KG1 (cell line): ENCODE data around the gene MGLL.
"Not testable (repeated sequence)": the region's sequence is repeated elsewhere in the genome, so short reads cannot be mapped to it uniquely, and the experiment has no call there.

Source experiments
- DNase-seq: peaks from one replicate; lab custom pipeline; 2025; lab: John Stamatoyannopoulos, UW

The MGLL gene

DNA sequence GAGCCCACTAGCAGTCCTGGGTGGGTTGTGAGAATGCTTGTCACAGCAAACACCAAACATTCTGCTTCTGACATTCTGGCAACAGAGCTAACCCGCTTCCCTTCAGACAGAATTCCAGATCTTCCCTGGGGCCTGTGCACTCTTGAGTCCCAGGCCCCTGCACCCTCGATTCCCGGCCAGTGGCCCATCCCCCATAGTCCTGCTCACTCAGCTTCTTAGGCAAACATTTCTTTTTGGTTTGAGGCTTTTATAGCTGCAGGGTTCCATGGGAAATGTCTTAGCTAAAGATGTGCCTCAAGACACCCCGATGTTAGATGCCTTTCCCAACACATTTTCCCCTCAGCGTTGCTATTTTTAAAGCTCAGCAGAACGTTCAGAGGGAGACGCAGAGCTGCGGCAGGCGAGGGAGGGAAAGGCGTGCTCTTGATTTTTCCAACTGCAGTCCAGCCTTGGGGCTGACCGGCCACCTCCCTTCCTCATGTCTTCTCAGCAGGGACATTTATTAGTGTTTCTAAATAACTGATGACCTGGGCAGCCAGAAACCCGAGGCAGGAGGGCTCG lies 114.4 kb downstream of the MGLL start:
- DNase-seq: no peak

DNA sequence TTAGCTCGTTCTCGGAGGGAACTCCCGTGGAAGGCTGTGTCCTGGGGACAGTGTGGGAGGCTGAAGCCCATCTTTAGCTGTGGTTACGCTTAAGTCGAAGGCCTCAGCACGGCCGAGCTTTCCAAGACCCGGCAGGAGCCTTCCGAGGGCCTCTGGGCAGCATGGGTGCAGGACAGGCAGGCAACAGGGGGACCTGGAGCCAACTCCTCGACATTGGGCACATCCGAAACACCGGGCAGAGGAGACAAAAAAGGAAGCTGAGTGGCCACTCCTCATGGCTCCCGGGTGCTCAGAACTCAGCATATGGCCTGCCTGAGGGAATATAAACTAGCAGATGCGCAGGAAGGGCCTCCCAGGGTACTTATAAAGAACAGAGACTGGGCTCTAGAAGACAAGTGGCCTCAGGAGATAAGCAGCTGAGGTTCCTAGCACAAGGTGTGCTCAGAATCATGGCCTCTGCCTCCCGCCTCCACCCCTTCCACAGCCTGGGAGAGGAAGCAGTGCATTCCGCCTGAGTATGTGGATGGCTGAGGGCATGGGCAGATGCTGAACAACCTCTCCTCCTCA lies 115.4 kb downstream of the MGLL start:
- DNase-seq: no peak

DNA sequence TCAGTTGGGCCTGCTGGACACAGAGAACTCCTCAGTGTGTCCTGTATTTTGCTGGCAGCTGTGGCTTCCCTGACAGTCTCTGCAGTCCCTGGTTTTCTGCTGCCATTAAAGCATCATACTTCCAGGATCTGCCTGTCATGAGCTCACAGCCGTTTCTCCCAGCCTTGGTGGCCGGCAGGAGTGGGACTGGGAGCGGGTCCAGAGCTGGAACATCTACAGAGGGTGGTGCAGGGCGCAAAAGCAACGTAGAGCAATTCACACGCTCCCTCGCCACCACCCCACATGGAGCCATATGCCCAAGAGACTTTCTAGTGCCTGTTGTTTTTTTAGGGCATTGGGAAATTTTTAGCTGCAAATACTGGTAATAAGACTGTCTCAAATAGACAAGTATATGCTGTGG lies 116.0 kb downstream of the MGLL start:
- no peak for DNase-seq

DNA sequence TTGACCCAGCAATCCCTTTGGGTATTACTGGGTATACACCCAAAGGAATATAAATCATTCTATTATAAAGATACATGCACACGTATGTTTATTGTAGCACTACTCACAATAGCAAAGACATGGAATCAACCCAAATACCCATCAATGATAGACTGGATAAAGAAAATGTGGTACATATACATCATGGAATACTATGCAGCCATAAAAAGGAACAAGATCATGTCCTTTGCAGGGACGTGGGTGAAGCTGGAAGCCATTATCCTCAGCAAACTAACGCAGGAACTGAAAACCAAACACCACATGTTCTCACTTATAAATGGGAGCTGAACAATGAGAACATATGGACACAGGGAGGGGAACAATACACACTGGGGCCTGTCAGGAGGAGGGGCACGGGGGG lies 117.5 kb downstream of the MGLL start:
- not testable (repeated sequence) for DNase-seq

DNA sequence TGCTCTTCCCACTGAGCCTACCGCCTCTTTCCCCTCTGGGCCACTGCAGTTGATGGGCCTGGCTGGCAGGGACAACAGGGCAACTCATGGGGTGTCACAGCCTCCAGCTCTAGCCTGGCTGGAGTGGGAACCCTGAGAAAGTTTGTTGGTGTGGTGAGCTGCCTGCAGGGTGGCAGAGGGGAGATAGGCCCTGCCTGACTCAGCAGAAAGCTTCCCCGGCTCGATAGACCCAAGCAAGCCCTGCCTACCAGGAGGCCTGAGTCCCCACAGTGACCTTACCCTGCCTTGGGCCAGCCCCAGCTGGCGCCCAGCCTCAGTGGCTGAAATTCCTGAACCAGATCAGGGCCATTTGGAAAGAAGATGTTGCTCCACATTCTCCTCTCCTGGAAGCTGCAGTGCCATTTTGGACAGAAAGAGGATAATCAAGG lies 120.2 kb downstream of the MGLL start:
- DNase-seq: no peak

DNA sequence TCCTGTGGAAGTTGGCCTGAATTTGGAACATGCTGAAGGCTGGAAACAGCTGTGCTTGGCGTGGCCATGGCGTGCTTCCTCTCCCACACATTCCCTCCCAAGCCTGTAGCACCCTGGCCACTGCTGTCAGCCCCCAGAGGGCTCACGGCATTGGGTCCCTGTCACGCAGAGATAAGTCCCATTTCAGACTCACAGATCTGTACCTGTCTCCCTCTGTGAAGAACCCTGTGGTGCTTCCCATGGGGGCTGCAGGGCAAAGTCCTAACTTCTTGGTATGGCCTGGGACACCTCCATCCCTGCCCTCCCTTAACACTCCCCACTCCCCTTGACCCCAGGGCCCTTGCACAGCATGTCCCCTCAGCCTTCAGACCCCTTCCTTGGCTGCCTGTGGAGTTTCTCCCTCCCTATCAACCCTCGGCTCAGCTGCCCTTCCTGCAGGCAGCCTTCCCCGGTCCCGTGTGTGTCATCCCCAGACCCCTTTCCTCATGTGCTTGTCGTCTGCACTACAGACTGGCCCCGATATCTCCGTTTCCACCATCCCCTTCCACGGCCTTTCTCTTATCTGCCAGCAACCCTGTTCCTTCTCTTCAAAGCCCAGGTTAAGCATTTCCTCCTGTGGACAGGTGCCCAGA lies 120.9 kb downstream of the MGLL start:
- no peak for DNase-seq

DNA sequence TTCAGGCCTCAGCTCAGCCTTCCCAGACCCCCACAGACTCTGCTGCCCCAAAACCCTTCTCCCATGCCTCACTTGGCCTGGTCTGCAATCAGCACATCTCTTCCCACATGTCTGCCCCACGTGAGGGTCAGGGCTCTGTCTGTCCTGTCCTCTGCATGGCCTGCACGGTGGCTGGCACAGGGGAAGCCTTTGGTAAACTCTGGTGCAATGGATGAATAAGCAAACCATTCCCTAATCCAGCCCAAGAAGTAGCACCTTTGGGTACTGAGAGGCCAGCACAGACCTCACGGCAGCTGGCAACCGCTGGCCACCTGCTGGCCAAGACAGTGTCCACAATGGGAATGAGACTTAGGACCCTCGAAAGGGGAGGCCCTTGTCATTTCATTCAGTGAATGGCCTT lies 121.9 kb downstream of the MGLL start:
- no peak for DNase-seq

DNA sequence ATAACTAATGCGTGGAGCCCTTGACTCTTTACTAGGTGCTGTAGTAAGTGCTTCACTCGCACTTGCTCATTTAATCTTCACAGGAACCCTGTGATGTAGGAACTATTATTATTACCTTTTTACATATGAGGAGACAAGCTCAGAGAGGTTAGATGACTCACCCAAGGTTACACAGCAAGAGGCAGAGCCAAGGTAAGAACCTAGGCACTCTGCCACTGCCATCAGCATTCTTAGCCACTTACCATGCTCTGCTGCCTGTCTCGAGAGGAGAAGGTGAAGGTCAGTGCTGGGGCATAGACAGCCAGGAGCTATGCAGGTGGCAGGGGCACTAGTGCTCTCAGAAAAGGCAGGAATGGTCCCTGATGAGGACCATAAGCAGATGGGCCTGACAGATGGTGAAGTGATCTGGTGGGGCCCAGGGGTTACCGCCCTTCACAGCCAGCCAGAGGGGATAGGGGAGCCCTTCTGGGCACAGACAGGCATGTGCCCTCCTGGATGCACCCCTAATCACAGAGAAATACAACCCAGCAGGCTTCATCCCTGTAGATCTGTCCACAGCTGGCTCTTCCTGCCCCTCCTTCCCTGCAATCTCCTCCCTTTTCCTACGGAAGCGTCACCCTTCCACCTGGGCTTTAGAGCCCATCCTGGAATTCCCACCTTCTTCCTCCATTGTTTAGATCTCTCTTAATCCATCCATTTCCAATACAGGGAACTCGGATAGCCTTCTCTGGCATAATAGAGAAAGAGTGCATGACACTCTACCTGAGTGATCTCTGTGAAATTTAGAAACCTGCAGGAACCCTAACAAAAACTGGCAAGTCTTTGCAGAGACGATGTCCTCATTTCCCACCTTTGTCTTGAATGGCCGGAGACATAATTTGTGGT lies 122.7 kb downstream of the MGLL start:
- DNase-seq: no peak

DNA sequence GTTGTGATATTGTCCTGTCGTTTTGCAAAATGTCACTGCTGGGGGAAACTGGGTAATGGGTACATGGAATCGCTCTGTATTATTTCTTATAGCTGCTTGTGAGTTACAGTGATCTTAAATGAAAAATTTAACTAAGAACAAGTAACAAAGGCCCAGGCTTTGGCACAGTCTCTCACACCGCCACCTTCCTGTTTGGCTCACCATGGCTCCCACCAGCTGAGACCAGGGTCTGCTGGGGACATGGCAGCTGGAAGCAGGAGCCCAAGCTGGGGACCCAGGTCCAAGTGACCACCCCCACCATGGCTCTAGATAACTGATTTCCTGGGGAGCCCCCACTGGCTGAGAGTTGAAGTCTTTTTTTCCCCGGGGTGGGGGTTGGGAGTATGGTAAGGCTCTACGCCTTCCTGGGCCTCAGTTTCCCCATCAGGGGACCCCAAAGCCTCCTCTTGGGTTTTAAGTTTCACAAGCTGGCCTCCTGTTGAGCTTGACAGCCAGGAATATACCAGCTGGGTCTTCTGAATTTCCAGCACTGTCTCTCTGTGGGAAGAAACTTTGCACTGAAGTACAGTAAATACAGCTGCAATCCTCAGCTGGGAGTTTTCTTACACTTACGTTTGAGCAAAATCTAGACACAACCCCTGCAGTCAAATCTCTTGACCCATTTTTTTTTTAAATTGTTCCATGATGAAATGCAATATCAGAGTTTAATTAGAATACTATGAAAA lies 123.5 kb downstream of the MGLL start:
- no peak for DNase-seq

DNA sequence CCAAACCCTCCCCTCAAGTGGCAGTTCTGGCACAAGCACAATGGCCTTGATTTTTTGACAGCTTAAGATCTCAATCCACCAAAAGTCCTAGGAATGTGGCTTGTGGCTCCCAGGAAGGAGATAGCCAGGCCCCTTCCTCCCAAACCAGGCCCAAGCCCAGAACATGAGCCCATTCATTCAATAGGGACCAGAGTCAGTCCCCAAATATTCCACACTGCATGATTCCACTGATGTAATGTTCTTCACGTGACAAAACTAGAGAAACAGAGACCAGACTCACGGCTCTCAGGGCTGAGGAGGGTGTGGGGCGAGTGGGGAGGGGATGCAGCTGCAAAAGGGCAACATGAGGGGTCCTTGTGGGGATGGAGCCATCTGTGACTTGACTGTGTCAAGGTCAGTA lies 124.0 kb downstream of the MGLL start:
- DNase-seq: no peak

DNA sequence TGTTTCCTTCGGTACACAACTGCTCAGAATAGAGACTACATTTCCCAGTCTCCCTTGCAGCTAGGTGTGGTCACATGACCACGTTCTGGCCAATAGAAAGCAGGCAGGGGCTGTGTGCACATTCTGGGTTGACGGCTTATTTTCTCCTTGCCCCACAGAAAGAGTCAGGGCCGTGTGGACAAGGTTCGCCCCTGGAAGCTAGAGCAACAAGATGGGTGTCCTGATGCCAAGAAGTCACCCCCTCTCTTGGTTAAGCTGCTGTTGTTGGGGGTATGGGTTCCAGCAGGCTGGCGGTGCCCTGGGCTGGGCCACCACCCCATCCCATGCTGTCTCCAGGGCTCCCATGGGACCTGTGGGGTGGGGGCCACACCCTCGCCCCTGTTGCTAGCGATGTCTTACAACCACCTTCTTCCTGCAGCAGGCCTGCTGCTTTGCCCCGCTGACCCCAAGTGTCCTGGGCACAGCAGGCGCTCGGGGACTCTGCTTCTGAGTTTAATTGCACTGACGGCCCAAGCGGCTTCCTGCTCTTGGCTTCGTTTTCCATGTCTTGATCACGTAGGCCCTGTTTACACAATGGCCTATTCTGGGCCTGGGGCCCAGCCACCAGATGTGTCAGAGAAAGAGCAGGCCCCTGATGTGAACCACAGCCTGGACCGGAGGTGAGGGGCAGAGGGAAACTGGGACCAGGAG lies 124.6 kb downstream of the MGLL start:
- no peak for DNase-seq

DNA sequence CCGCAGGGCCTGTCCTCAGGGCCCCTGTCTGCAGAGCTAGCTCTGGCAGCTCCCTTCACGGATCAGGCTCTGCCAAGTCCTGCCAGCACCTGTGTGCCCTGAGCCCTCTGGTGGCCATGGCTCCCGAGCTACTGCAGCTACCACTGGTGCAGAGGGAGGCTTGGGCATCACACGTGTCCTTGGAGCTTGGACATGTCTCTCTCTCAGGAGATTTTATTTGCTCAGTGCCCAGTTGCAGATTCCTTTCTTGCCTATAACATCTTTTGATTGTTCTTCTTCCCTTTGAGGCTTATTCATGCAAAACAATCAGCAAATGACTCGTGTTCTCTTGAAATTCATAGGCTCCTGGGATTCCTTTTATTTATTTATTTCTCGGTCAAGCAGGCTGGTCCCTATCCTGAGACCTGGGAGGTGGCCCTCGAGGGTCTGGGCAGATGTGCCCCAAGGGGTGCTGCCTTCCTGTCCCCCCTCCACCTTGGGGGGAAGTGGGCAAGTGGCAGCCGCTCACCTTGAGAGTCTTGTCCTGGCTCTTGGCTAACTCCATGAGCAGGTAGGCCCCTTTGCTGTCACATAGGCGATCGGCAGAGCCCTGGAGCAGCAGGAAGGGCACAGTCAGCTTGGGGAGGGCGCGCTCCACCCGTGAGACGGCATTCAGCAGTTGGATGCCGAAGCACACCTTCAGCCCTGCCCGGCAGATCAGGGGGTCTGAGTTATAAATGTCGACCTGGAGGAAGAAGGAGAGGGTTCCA lies 127.7 kb downstream of the MGLL start:
- DNase-seq: no peak

DNA sequence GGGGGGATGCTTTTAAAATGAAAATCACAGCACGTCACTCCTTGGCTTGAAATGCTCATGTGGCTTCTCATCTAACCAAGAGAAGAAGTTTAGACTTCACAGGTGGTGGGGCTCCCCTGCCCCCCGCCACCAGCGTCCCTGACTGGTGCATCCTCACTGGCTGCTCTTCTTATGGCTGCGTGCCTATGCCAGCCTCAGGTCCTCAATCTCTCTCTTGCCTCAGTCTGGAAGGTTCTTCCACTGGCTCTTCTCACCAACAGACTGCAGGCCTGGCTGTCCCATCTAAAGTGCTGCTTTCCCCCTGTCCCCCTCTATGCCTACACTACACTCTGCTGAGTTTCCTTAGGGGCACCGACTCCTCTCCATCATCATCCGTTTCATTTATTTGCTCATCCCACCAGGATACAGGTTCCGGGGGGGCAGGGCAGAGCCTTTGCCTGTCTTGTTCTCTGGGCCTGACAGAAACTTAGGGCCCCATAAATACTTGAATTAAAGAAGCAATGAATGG lies 128.9 kb downstream of the MGLL start:
- DNase-seq: no peak

DNA sequence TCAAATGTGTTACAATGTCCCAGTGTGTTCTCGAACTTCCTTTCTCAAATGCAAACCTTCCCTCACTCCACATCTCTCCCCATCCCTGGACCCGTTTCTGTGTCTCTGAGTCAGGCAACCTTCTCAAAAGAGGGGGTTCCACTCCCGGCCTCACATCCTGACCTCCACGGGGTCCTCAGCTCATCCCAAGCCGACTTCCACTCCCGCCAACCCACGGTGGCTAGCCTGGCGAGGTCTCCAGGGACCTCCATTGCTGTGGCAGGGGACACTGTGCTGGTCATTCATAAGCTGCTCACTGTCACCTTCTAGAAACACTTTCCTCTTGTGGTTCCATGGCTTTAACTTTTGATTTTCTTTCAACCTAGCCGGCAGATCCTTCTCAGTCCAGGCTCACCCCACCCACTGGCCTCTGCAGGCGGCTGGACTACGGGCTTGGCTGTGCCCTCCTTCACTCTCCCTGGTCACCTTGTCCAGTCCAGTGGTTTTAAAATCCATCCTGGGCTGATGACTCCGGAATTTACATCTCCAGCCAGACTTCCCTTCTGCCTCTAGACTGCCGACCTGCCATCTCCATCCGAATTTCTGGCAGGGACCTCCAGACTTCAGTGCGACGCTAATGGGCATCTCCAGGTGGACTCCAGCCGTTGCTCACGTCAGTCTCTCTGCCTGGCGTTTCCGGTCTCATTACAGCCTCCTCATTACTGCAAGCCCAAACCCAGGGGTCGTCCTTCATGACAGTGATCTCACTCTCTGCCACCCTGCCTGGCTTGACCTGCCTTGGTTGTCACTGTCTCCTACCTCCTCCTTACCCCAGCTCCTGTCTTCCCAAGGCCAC lies 129.6 kb downstream of the MGLL start:
- no peak for DNase-seq

DNA sequence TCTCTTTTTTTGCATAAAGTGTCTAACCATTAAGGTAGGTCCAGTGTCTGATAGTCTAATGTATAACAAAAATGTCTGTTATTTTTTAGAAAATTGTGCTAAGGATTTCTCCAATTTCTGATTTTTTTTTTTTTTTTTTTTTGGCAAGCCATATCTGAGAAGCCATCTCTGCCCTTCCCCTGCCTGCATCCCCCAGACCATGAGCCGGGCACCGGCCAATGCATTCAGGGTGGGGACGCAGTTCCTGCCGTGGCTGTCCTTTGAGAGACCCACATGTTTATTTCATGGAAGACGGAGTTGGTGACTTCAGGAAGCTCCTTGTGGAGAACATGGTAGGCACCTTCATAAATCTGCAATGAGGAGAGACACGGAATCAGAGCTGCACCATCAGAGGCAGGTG lies 130.3 kb downstream of the MGLL start:
- DNase-seq: no peak

DNA sequence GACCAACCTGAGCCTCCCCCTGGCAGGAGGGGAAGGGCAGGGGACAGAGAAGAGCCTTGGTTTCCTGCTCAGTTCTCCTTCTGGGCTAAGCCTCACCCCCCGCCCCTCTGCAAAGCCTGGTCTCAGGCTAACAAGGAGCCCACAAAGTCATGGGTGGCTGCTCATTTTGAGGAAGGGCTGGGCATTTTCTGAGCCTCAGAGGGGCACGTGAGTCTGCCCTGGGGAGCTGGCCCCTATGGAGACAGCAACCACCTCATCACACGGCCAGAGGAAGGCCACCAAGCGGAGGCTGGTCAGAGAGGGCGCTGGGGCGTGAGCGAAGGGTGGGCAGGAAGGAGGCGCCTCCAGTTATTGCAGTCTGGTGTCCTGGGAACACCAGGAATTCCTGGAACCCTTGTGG lies 130.8 kb downstream of the MGLL start:
- DNase-seq: no peak

DNA sequence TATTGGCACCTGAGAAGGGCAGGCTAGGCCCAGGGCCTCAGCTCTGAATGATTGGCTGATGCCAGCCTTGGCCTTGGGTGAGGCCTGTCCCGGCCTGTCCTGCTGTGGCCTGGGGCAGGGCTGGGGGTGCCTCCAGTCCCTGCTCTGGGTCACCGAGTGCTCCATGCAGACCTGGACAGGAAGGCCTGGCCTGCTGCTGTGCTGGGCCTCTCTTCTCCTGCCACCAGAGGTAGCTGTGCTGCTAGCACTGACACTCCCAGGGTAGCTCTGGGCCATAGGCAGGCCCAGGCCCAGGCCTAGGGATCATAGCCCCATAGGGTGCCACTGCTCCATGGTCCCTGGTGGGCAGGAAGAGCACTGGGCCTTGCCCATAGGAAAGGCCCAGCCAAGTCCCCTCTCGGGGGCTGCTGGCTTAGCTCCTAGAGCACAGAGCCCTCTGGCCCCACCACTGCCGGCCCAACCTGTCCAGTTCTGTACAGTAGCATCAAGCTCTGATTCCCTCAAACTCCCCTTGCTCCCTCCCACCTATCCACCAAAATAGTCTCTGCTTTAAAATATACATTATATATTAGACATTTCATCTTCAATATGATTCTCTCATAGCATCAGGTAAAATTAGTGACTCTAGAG lies 131.4 kb downstream of the MGLL start:
- peak; percentile 13 for DNase-seq

DNA sequence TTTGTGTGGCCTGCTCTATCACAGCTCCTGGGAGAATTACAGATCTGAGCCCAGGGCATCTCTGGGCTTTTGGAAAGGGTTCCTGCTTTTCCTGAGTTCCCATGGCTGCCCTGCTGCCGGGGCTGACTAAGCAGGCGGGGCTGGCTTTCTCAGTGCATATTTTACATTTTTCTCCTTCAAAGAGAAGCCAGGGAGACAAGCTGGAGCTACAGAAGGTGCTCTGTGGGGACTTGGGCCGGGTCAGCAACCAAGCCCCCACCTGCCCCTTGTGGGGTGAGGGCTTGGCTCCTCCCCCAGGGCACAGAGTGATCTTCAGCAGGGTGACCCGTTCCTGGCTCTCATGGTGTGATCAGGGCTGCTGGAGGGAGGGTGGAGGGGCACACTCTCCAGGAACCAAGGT lies 132.2 kb downstream of the MGLL start:
- no peak for DNase-seq

DNA sequence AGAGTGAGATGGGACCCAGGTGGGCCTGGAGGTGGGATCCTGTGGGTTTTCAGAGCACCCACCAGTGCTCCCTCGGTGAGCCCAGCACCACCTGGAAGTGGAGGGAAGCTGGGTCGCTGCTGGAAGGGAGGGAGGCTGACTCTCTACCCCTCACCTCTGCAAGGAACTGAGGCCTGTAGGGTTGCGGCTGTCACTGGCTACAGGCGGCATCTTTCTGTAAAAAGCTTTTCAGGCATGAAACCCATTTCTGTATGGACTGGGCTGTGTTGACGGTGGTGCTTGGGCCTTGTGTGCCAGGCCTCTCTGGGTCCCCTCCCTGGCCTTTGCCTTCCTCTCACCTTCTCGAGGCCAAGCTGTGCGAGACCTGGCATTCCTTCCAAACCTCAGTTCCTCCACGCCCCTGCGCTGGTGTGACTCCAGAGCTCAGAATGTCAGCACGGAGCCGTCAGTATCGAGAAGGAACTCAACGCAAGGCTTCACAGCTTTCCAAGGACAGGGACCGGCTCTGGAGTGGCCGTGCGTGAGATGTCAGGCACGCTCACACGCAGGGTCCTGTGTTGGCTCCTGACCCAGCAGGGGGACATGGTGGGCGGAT lies 133.0 kb downstream of the MGLL start:
- no peak for DNase-seq
